ENCODE data around the gene LIPT2.

GRCh38 chr11:74487875-74488274, 5.6 kb downstream of the LIPT2 start:
- TF ChIP-seq EP300 (IDR thresholded peaks at IDR 0.05) (no peak), CTCF (IDR thresholded peaks at IDR 0.05) (no peak), POLR2AphosphoS5 (IDR thresholded peaks at IDR 0.05) (no peak)

Data from sigmoid colon (tissue), 4 donors.